ENCODE measurements around the gene GZMH.

Gene GZMH

GRCh38 chr14:24632761-24633160 lies 23.3 kb upstream of the GZMH start:
- H4K8ac ChIP-seq (ENCODE audit: low read depth, low read length) = no peak overlapping the region

GRCh38 chr14:24632336-24632735 lies 22.9 kb upstream of the GZMH start:
- H3K4me2 ChIP-seq (ENCODE audit: low read length) = no peak overlapping the region
- no peaks in the 10 kb centered on the region for H3K79me2 ChIP-seq (ENCODE audit: control insufficient read depth, insufficient read depth, low read length)
- no peak overlapping the region for H3K27ac ChIP-seq (ENCODE audit: low read depth, low read length)
- H3K79me1 ChIP-seq (ENCODE audit: low read length) = no peaks in the 10 kb centered on the region
- no peak overlapping the region for H4K5ac ChIP-seq (ENCODE audit: low read length)
- H3K4ac ChIP-seq (ENCODE audit: low read depth, low read length) = no peak overlapping the region
- no peak overlapping the region for H3K18ac ChIP-seq (ENCODE audit: low read length)
- H3K9ac ChIP-seq (ENCODE audit: low read length) = no peak overlapping the region
- H3K27me3 ChIP-seq (ENCODE audit: insufficient read depth, low read length, poor library complexity) = no peaks in the 10 kb centered on the region
- H2AK5ac ChIP-seq (ENCODE audit: low read length) = no peak overlapping the region
- no peak overlapping the region for H3K56ac ChIP-seq (ENCODE audit: low read length)
- no peak overlapping the region for H4K8ac ChIP-seq (ENCODE audit: low read depth, low read length)
- no peaks in the 10 kb centered on the region for H3K4me1 ChIP-seq (ENCODE audit: control insufficient read depth, low read depth, low read length)
- H3K36me3 ChIP-seq (ENCODE audit: control insufficient read depth, insufficient read depth, low read length) = no peaks in the 10 kb centered on the region
- no peak overlapping the region for H3K4me3 ChIP-seq (ENCODE audit: low read length)
- WGBS (ENCODE audit: extremely low coverage, insufficient coverage, low lambda C conversion rate) = no CpG with 5 or more reads among the region's 4 CpGs
- no peak overlapping the region for H2BK15ac ChIP-seq (replicated peaks; ENCODE audit: low read depth)
- DNase-seq = no peak
- H3K23ac ChIP-seq (ENCODE audit: low read length) = no peak overlapping the region
- no peak overlapping the region for H2BK120ac ChIP-seq (ENCODE audit: low read depth, low read length)
- H2BK5ac ChIP-seq (ENCODE audit: low read length) = no peak overlapping the region

More at GRCh38 chr14:24632761-24633160, 23.3 kb upstream of the GZMH start:
- DNase-seq = no peak
- H2AK5ac ChIP-seq (ENCODE audit: low read length) = no peak overlapping the region
- H2BK15ac ChIP-seq (replicated peaks; ENCODE audit: low read depth) = no peak overlapping the region
- WGBS (ENCODE audit: extremely low coverage, insufficient coverage, low lambda C conversion rate) = no CpG with 5 or more reads among the region's 6 CpGs
- H3K4ac ChIP-seq (ENCODE audit: low read depth, low read length) = no peak overlapping the region
- H3K9ac ChIP-seq (ENCODE audit: low read length) = no peak overlapping the region
- H3K23ac ChIP-seq (ENCODE audit: low read length) = no peak overlapping the region
- no peak overlapping the region for H3K27ac ChIP-seq (ENCODE audit: low read depth, low read length)
- no peaks in the 10 kb centered on the region for H3K4me1 ChIP-seq (ENCODE audit: control insufficient read depth, low read depth, low read length)
- H2BK120ac ChIP-seq (ENCODE audit: low read depth, low read length) = no peak overlapping the region
- H3K79me1 ChIP-seq (ENCODE audit: low read length) = no peaks in the 10 kb centered on the region
- H3K4me3 ChIP-seq (ENCODE audit: low read length) = no peak overlapping the region
- no peak overlapping the region for H3K4me2 ChIP-seq (ENCODE audit: low read length)
- H2BK5ac ChIP-seq (ENCODE audit: low read length) = no peak overlapping the region
- H3K79me2 ChIP-seq (ENCODE audit: control insufficient read depth, insufficient read depth, low read length) = no peaks in the 10 kb centered on the region
- H3K18ac ChIP-seq (ENCODE audit: low read length) = no peak overlapping the region
- H3K56ac ChIP-seq (ENCODE audit: low read length) = no peak overlapping the region
- H3K36me3 ChIP-seq (ENCODE audit: control insufficient read depth, insufficient read depth, low read length) = no peaks in the 10 kb centered on the region
- no peaks in the 10 kb centered on the region for H3K27me3 ChIP-seq (ENCODE audit: insufficient read depth, low read length, poor library complexity)
- H4K5ac ChIP-seq (ENCODE audit: low read length) = no peak overlapping the region

- Histone ChIP-seq H3K23ac (ENCODE audit: low read length) (no peak overlapping the region), H2BK120ac (ENCODE audit: low read depth, low read length) (no peak overlapping the region), H2AK5ac (ENCODE audit: low read length) (no peak overlapping the region), H3K79me2 (ENCODE audit: control insufficient read depth, insufficient read depth, low read length) (no peaks in the 10 kb centered on the region), H4K8ac (ENCODE audit: low read depth, low read length) (no peak overlapping the region), H3K18ac (ENCODE audit: low read length) (no peak overlapping the region), H3K9ac (ENCODE audit: low read length) (no peak overlapping the region), H3K4me2 (ENCODE audit: low read length) (no peak overlapping the region), H3K27me3 (ENCODE audit: insufficient read depth, low read length, poor library complexity) (no peaks in the 10 kb centered on the region), H3K27ac (ENCODE audit: low read depth, low read length) (no peak overlapping the region), H2BK15ac (replicated peaks; ENCODE audit: low read depth) (no peak overlapping the region), H3K56ac (ENCODE audit: low read length) (no peak overlapping the region), H3K4ac (ENCODE audit: low read depth, low read length) (no peak overlapping the region), H3K4me3 (ENCODE audit: low read length) (no peak overlapping the region), H3K36me3 (ENCODE audit: control insufficient read depth, insufficient read depth, low read length) (no peaks in the 10 kb centered on the region), H3K4me1 (ENCODE audit: control insufficient read depth, low read depth, low read length) (no peaks in the 10 kb centered on the region), H2BK5ac (ENCODE audit: low read length) (no peak overlapping the region), H4K5ac (ENCODE audit: low read length) (no peak overlapping the region), H3K79me1 (ENCODE audit: low read length) (no peaks in the 10 kb centered on the region)
- DNase-seq = no peak
- no CpG with 5 or more reads among the region's 11 CpGs for WGBS (ENCODE audit: extremely low coverage, insufficient coverage, low lambda C conversion rate)
These were observed 22.4 kb upstream of the GZMH start for GRCh38 chr14:24631749-24632335.

GRCh38 chr14:24630872-24631477 lies 21.5 kb upstream of the GZMH start:
- no peak for DNase-seq
- Histone ChIP-seq H4K8ac (ENCODE audit: low read depth, low read length) (no peak overlapping the region), H3K79me1 (ENCODE audit: low read length) (no peaks in the 10 kb centered on the region), H2BK5ac (ENCODE audit: low read length) (no peak overlapping the region), H3K4ac (ENCODE audit: low read depth, low read length) (no peak overlapping the region), H3K18ac (ENCODE audit: low read length) (no peak overlapping the region), H3K23ac (ENCODE audit: low read length) (no peak overlapping the region), H3K9ac (ENCODE audit: low read length) (no peak overlapping the region), H2BK15ac (replicated peaks; ENCODE audit: low read depth) (no peak overlapping the region), H3K27ac (ENCODE audit: low read depth, low read length) (no peak overlapping the region), H3K79me2 (ENCODE audit: control insufficient read depth, insufficient read depth, low read length) (no peaks in the 10 kb centered on the region), H3K4me1 (ENCODE audit: control insufficient read depth, low read depth, low read length) (no peaks in the 10 kb centered on the region), H3K4me3 (ENCODE audit: low read length) (no peak overlapping the region), H2AK5ac (ENCODE audit: low read length) (no peak overlapping the region), H3K56ac (ENCODE audit: low read length) (no peak overlapping the region), H3K27me3 (ENCODE audit: insufficient read depth, low read length, poor library complexity) (no peaks in the 10 kb centered on the region), H2BK120ac (ENCODE audit: low read depth, low read length) (no peak overlapping the region), H4K5ac (ENCODE audit: low read length) (no peak overlapping the region), H3K36me3 (ENCODE audit: control insufficient read depth, insufficient read depth, low read length) (no peaks in the 10 kb centered on the region), H3K4me2 (ENCODE audit: low read length) (no peak overlapping the region)
- WGBS (ENCODE audit: extremely low coverage, insufficient coverage, low lambda C conversion rate) = no CpG with 5 or more reads among the region's 10 CpGs

- no peaks in the 10 kb centered on the region for H3K79me2 ChIP-seq (ENCODE audit: control insufficient read depth, insufficient read depth, low read length)
- H3K79me1 ChIP-seq (ENCODE audit: low read length) = no peaks in the 10 kb centered on the region
- no CpG with 5 or more reads among the region's 3 CpGs for WGBS (ENCODE audit: extremely low coverage, insufficient coverage, low lambda C conversion rate)
- no peak overlapping the region for H3K18ac ChIP-seq (ENCODE audit: low read length)
- H3K4me1 ChIP-seq (ENCODE audit: control insufficient read depth, low read depth, low read length) = no peaks in the 10 kb centered on the region
- H2BK15ac ChIP-seq (replicated peaks; ENCODE audit: low read depth) = no peak overlapping the region
- H2BK5ac ChIP-seq (ENCODE audit: low read length) = no peak overlapping the region
- H3K36me3 ChIP-seq (ENCODE audit: control insufficient read depth, insufficient read depth, low read length) = no peaks in the 10 kb centered on the region
- H3K23ac ChIP-seq (ENCODE audit: low read length) = no peak overlapping the region
- no peak overlapping the region for H2BK120ac ChIP-seq (ENCODE audit: low read depth, low read length)
- no peak overlapping the region for H2AK5ac ChIP-seq (ENCODE audit: low read length)
- DNase-seq = no peak
- H3K9ac ChIP-seq (ENCODE audit: low read length) = no peak overlapping the region
- H3K27ac ChIP-seq (ENCODE audit: low read depth, low read length) = no peak overlapping the region
- H3K56ac ChIP-seq (ENCODE audit: low read length) = no peak overlapping the region
- no peak overlapping the region for H3K4me3 ChIP-seq (ENCODE audit: low read length)
- no peak overlapping the region for H3K4me2 ChIP-seq (ENCODE audit: low read length)
- H3K27me3 ChIP-seq (ENCODE audit: insufficient read depth, low read length, poor library complexity) = no peaks in the 10 kb centered on the region
- no peak overlapping the region for H4K8ac ChIP-seq (ENCODE audit: low read depth, low read length)
- no peak overlapping the region for H4K5ac ChIP-seq (ENCODE audit: low read length)
- no peak overlapping the region for H3K4ac ChIP-seq (ENCODE audit: low read depth, low read length)
These were observed 20.8 kb upstream of the GZMH start for GRCh38 chr14:24630087-24630871.

Data from mesendoderm (in vitro differentiated cells).